ENCODE results near the gene LRRC25. TPM values are rescaled to one million over a fixed set of nuclear protein-coding genes. Genes with fewer than 3 reads are reported as not detected.

LRRC25 gene
- polyA plus RNA-seq, 2 of the 4 experiments (the other 2 are of a cell fraction), result not detected

GRCh38 chr19:18441804-18442788 lies 44.7 kb upstream of the LRRC25 start:
- Histone ChIP-seq H3K4me3 (no peak overlapping the region), H3K4me2 (no peak overlapping the region), H3K27ac (no peak overlapping the region), H3K9me3 (no peaks in the 10 kb centered on the region), H3K4me1 (peaks cover 30% of the 10 kb centered on the region)
- TF ChIP-seq REST (IDR thresholded peaks at IDR 0.05), result no peak
- TF ChIP-seq ZC3H11A (IDR thresholded peaks at IDR 0.05), result no peak
- no peak for TF ChIP-seq SREBF2 (IDR thresholded peaks at IDR 0.05)
- TF ChIP-seq EHF (CRISPR knock-in tag; IDR thresholded peaks at IDR 0.05), result no peak
- TF ChIP-seq ATOH8 (CRISPR knock-in tag; IDR thresholded peaks at IDR 0.05; ENCODE audit: low read depth), result no peak
- no peak for TF ChIP-seq CBX8 (IDR thresholded peaks at IDR 0.05)
- TF ChIP-seq E2F6 (IDR thresholded peaks at IDR 0.05; ENCODE audit: borderline replicate concordance, low read depth), result no peak
- TF ChIP-seq CHD2 (IDR thresholded peaks at IDR 0.05; ENCODE audit: low read length, partially characterized antibody), result no peak
- no peak for TF ChIP-seq CBX2 (IDR thresholded peaks at IDR 0.05; ENCODE audit: borderline replicate concordance, low read depth)
- no peak for TF ChIP-seq NFE2L2 (conservative IDR thresholded peaks at IDR 0.05; ENCODE audit: low read length)
- TF ChIP-seq SMC3 (IDR thresholded peaks at IDR 0.05), result no peak
- TF ChIP-seq MYC (IDR thresholded peaks at IDR 0.05; ENCODE audit: borderline replicate concordance, low read length), result no peak
- no peak for TF ChIP-seq POLR2AphosphoS2 (conservative IDR thresholded peaks at IDR 0.05; ENCODE audit: low read length)
- TF ChIP-seq HES2 (IDR thresholded peaks at IDR 0.05), result no peak
- no peak for TF ChIP-seq POLR2A (IDR thresholded peaks at IDR 0.05; ENCODE audit: low read length)
- TF ChIP-seq EHMT2 (IDR thresholded peaks at IDR 0.05; ENCODE audit: low read depth), result no peak
- no peak for TF ChIP-seq TFCP2L1 (CRISPR knock-in tag; IDR thresholded peaks at IDR 0.05)
- no peak for TF ChIP-seq GATA3 (IDR thresholded peaks at IDR 0.05; ENCODE audit: borderline replicate concordance)
- CTCF ChIA-PET, result interaction anchor here (0.6 to 2.1 kb wide), 2 partner anchors 9 to 10 kb away, joined by 3 to 11 read pairs; no protein-coding TSS in a partner anchor
- POLR2A ChIA-PET, result no interaction called here
- FAIRE-seq (no peak), DNase-seq (ENCODE audit: low read depth in 1 of 2, low spot score in 1 of 2) (no peak), ATAC-seq (no peak)
- WGBS (ENCODE audit: missing lambda C conversion rate), result 83% methylated on average over 4 of the region's 5 CpGs

- DNase-seq (ENCODE audit: low read depth in 1 of 2, low spot score in 1 of 2) (no peak), FAIRE-seq (no peak), ATAC-seq (0 out of 6 replicates have a peak, but pooled peaks of 1 of the 2 experiments have one; percentile 3)
- H3K9me3 ChIP-seq, result no peaks in the 10 kb centered on the region
- peaks cover 30% of the 10 kb centered on the region for H3K4me1 ChIP-seq
- no peak overlapping the region for H3K4me2 ChIP-seq
- 86% methylated on average over 13 of the region's 23 CpGs for WGBS (ENCODE audit: missing lambda C conversion rate)
- peak overlapping the region in 1 of 2 experiments; percentile 56; a peak in 2 of 6 replicates for H3K27ac ChIP-seq
- ChIA-PET CTCF (interaction anchor here (0.6 to 3.3 kb wide), 4 partner anchors 10 to 21 kb away, joined by 3 to 18 read pairs (median 8); no protein-coding TSS in a partner anchor), POLR2A (no interaction called here)
- no peak overlapping the region for H3K4me3 ChIP-seq
- no peak for TF ChIP-seq ESRRA (IDR thresholded peaks at IDR 0.05; ENCODE audit: borderline replicate concordance, low read length)
- no peak for TF ChIP-seq MAZ (IDR thresholded peaks at IDR 0.05; ENCODE audit: borderline replicate concordance, low read depth, low read length)
- TF ChIP-seq REST (IDR thresholded peaks at IDR 0.05), result no peak
- no peak for TF ChIP-seq ZC3H11A (IDR thresholded peaks at IDR 0.05)
- TF ChIP-seq FOXS1 (CRISPR knock-in tag; IDR thresholded peaks at IDR 0.05), result no peak
- TF ChIP-seq HMGXB4 (CRISPR knock-in tag; IDR thresholded peaks at IDR 0.05; ENCODE audit: borderline replicate concordance), result no peak
- TF ChIP-seq HES2 (IDR thresholded peaks at IDR 0.05), result no peak
Observed at GRCh38 chr19:18440936-18441803, 43.7 kb upstream of the LRRC25 start.

Data from A549 (cell line).